ENCODE results near the gene SH2D4B.

- TF ChIP-seq CTCF (conservative IDR thresholded peaks at IDR 0.05; ENCODE audit: low read depth, low read length) = no peak
- no peak for TF ChIP-seq EZH2 (IDR thresholded peaks at IDR 0.05; ENCODE audit: low read length, unreplicated experiment)
- no peak for TF ChIP-seq EZH2phosphoT487 (IDR thresholded peaks at IDR 0.05; ENCODE audit: borderline replicate concordance, low read length)
Observed at GRCh38 chr10:80598951-80599350, 61.2 kb downstream of the SH2D4B start.

Measured in PC-3 (cell line).